GM12873 (cell line): ENCODE measurements around the gene PPP1R1B.

Source experiments
- CTCF ChIP-seq: IDR thresholded peaks from 2 replicates; pipeline ENCODE4 v1.5.1; 2012; ENCODE audit warnings: low read depth, mild to moderate bottlenecking, moderate library complexity, low read length, control low read depth; ENCODE audit not compliant: insufficient read depth; ENCODE audit errors: missing control alignments

PPP1R1B gene

DNA sequence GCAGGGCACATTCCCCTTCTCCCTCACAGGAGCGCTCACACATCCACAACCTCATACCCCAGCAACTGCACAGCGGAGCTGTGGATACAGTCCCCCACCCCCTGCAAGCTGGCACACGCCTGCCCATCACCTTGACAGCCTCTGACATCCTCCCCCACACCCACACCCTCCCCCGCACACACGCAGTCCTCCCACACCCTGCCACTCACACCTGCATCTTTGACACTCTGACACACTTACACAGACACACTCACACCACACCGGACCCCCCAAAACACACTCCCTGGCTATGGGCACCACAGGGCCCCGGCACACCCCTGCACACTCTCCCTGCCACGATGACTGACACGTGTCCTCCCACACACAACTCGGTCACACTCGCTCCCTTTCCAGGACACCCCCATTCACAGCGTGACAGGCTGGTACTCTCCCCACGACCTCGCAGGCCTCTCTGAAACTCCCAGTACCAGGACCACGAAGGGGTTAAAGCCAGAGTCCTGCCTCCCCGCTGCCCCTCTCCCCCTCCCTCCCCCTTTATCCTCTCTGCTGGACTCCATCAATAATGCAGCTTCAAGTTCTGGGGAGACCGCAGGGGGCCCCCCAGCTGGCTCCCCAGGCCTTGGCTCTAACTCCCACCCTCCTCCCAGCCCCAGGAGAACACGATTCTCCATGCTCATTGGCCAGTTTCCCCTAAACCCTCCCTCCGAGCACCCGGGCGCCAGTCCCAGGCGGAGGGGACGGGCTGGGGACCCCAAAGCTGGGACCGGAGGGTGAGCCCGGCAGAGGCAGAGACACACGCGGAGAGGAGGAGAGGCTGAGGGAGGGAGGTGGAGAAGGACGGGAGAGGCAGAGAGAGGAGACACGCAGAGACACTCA is at the start of gene PPP1R1B:
Gene PPP1R1B (plus strand): TSS at position 782 of the 876 bp plus-strand sequence. CDS start 441 bp downstream, outside the sequence.
- TF ChIP-seq CTCF = no peak

DNA sequence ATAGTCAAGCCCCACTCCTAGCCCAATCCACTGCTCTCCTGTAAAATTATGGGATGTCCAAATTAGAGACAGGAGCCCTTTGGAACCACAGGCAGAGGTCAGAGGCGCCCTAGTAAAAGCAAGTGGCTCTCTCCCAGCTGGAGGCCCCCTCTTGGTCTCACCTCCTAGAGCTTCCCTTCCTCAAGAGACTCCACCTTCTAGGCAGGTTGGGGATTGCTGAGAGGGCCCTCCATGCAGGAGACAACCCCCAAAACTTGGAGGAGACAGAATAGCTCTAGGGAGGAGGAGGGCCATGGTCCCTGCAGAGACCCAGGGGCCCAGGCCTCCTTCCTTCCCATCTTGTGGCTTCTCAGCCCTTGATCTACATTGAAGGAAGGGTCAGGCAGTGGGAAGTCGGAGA is 48.5 kb upstream of the PPP1R1B start:
- no peak for TF ChIP-seq CTCF

GRCh38 chr17:39579318-39580081 is 47.3 kb upstream of the PPP1R1B start:
- TF ChIP-seq CTCF = no peak

DNA sequence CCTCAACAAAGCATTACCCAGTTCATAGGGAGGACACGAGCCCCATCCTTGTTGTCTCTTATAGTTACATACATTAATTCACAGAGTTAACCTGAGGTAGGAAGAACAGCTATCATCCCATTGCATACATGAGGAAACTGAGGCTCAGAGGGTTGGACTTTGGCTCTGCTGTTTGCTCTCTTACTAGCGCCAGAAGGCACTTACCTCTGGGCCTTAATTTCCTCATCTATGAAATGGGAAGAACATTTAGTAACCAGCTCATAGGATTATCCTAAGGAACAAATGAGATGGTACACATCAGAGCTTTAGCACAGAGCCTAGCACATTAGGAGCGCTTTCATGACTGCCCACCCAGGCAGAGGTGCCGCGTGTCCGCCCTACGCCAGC is 46.7 kb upstream of the PPP1R1B start:
- TF ChIP-seq CTCF = no peak

DNA sequence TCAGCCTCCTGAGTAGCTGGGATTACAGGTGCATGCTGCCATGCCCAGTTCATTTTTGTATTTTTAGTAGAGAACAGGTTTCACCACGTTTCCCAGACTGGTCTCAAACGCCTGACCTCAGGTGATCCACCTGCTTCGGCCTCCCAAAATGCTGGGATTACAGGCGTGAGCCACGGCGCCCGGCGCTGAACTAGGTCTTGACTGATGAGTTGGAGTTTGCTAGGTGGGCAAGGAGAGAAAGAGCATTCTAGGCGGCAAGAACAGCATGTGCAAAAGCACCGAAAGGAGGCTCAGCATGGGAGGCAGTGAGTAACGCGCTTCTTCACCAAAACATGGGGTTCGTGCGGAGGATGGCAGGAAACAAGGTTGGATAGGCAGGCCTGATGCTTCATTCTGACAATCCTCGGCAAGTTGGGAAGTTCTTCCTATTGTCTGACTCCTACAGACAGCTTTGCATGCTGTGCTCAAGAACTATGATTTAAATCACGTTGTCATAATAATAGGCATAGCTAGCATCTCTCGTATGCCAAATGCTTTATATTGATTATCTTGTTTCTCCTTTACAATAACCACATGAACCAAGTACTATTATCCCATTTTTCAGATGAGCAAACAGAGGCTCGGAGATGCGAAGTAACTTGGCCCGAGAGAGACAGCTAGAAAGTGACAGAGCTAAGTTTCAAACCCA is 45.5 kb upstream of the PPP1R1B start:
- TF ChIP-seq CTCF = no peak

DNA sequence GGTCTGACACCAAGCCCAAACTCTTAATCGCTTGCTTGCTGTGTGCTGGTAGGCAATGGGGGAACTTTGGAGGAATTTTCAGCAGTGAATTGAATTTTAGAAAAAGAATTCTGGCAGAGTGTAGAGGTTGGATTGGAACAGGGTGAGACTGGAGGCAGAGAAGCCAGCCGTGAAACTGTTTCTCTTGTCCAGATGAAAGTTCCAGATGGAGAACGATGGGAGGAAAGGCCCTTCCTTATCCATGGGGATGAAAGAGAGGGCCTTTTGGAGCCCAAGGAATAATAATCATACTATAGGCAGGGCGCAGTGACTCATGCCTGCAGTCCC is 45.0 kb upstream of the PPP1R1B start:
- no peak for TF ChIP-seq CTCF

DNA sequence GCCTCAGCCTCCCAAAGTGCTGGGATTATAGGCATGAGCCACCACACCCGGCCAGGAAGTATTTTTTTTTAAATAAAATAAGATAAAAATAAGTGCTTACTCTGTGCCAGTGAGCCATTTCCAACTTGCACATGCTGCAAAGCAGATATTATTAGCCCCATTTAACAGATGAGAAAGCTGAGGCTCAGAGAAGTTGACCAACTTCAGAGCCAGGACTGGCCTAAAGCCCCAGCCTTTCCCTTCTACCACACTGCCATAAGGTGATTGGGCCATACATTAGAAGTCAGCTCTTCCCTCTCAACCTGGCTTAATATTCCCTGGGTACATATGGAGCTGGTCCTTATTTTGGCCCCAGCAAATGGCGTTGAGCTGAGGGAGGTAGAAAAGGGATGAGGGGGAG is 44.1 kb upstream of the PPP1R1B start:
- no peak for TF ChIP-seq CTCF
